IMR-90 (cell line): ENCODE data around the gene PMEPA1. TPM values are rescaled to one million over a fixed set of nuclear protein-coding genes. Genes with fewer than 3 reads are reported as not detected.

Source experiments
- ATAC-seq: fragments of 200-7000 bp; cut with Tn5 transposase; 2 replicates; pipeline ENCODE4 v1.9.1; 2020; ENCODE audit warnings: low read depth, mild to moderate bottlenecking, moderate library complexity
- BruUV-seq: library from RNA; stranded (reverse); fragments of 400-500 nt; replicated peaks from 2 replicates; lab custom pipeline; 2021; lab: Mats Ljungman, UMichigan
- CTCF ChIA-PET: fragments of 300-600 bp; formaldehyde crosslinking; extraction: SDS; loops from one replicate; lab custom pipeline; 2021; ENCODE audit warnings: antibody characterized with exemption; lab: Yijun Ruan, JAX
- POLR2A ChIA-PET: fragments of 300-600 bp; sonication (Branson Sonifier 250); formaldehyde crosslinking; loops from one replicate; lab custom pipeline; 2022; ENCODE audit warnings: antibody characterized with exemption; ENCODE audit not compliant: unreplicated experiment; lab: Charles Lee
- DNase-seq: peaks from one replicate; pipeline ENCODE4 v3.0.0; 2013
- H2AFZ ChIP-seq: replicated peaks from 2 replicates; pipeline ENCODE3; 2013; ENCODE audit warnings: low read length, mild to moderate bottlenecking; ENCODE audit not compliant: poor library complexity
- H2AK5ac ChIP-seq: 2 replicates; pipeline ENCODE4 v1.6.1; 2013; ENCODE audit warnings: low read depth, low read length, inconsistent platforms
- H2AK9ac ChIP-seq: replicated peaks from 2 replicates; pipeline ENCODE3; 2013; ENCODE audit warnings: mild to moderate bottlenecking, low read depth, low read length, moderate library complexity; ENCODE audit not compliant: poor library complexity
- H2BK120ac ChIP-seq: 2 replicates; pipeline ENCODE4 v1.6.1; 2013; ENCODE audit warnings: low read depth, low read length, inconsistent platforms
- H2BK15ac ChIP-seq: 3 replicates; pipeline ENCODE4 v1.6.1; 2013; ENCODE audit warnings: low read depth, low read length, inconsistent platforms
- H2BK20ac ChIP-seq: 2 replicates; pipeline ENCODE4 v1.6.1; 2013; ENCODE audit warnings: low read depth, mild to moderate bottlenecking, inconsistent platforms, low read length, moderate library complexity
- H2BK5ac ChIP-seq: 2 replicates; pipeline ENCODE4 v1.6.1; 2013; ENCODE audit warnings: mild to moderate bottlenecking, low read depth, low read length, inconsistent platforms; ENCODE audit not compliant: poor library complexity, severe bottlenecking
- H3K14ac ChIP-seq: replicated peaks from 2 replicates; pipeline ENCODE4 v1.6.1; 2013; ENCODE audit warnings: low read depth, low read length, inconsistent platforms
- H3K18ac ChIP-seq: 2 replicates; pipeline ENCODE4 v1.6.1; 2013; ENCODE audit warnings: low read depth, low read length, control low read depth
- H3K23ac ChIP-seq: 2 replicates; pipeline ENCODE4 v1.6.1; 2013; ENCODE audit warnings: low read depth, low read length, inconsistent platforms
- H3K27ac ChIP-seq: 2 replicates; pipeline ENCODE4 v1.5.1; 2013; ENCODE audit warnings: mild to moderate bottlenecking, control low read depth, low read length; ENCODE audit not compliant: insufficient read depth
- H3K27me3 ChIP-seq: 2 replicates; pipeline ENCODE4 v1.6.1; 2013; ENCODE audit warnings: low read length; ENCODE audit not compliant: control insufficient read depth, insufficient read depth
- H3K36me3 ChIP-seq: 2 replicates; pipeline ENCODE4 v1.6.1; 2013; ENCODE audit warnings: low read length, mixed read lengths; ENCODE audit not compliant: control insufficient read depth, insufficient read depth
- H3K4ac ChIP-seq: 2 replicates; pipeline ENCODE4 v1.6.1; 2013; ENCODE audit warnings: low read depth, low read length, inconsistent platforms
- H3K4me1 ChIP-seq: 2 replicates; pipeline ENCODE4 v1.6.1; 2013; ENCODE audit warnings: low read length, mixed read lengths; ENCODE audit not compliant: control insufficient read depth, insufficient read depth
- H3K4me2 ChIP-seq: 2 replicates; pipeline ENCODE4 v1.6.1; 2013; ENCODE audit warnings: low read depth, mild to moderate bottlenecking, control low read depth, low read length, moderate library complexity
- H3K4me3 ChIP-seq: 2 replicates; pipeline ENCODE4 v1.5.1; 2013; ENCODE audit warnings: low read depth, mild to moderate bottlenecking, control low read depth, low read length, moderate library complexity; ENCODE audit not compliant: insufficient read depth
- H3K56ac ChIP-seq: 2 replicates; pipeline ENCODE4 v1.6.1; 2013; ENCODE audit warnings: low read length, inconsistent platforms; ENCODE audit not compliant: insufficient read depth; ENCODE audit errors: extremely low read depth
- H3K79me1 ChIP-seq, 2 experiments: 2 replicates each; pipeline ENCODE4 v1.6.1; 2013; ENCODE audit warnings: low read length in 2 of 2, inconsistent platforms in 1 of 2, low read depth in 1 of 2
- H3K9ac ChIP-seq: 2 replicates; pipeline ENCODE4 v1.6.1; 2013; ENCODE audit warnings: low read depth, low read length, control low read depth
- H3K9me1 ChIP-seq: 2 replicates; pipeline ENCODE4 v1.6.1; 2013; ENCODE audit warnings: low read length, inconsistent platforms; ENCODE audit not compliant: insufficient read depth
- H3K9me3 ChIP-seq: 2 replicates; pipeline ENCODE4 v1.6.1; 2013; ENCODE audit warnings: low read length; ENCODE audit not compliant: control insufficient read depth, insufficient read depth
- H4K20me1 ChIP-seq: 2 replicates; pipeline ENCODE4 v1.6.1; 2013; ENCODE audit warnings: low read length, inconsistent platforms; ENCODE audit not compliant: insufficient read depth
- H4K5ac ChIP-seq: 2 replicates; pipeline ENCODE4 v1.6.1; 2013; ENCODE audit warnings: mild to moderate bottlenecking, low read depth, low read length, control low read depth
- H4K8ac ChIP-seq, 2 experiments: 2 replicates each; pipeline ENCODE4 v1.6.1; 2013; ENCODE audit warnings: low read depth in 2 of 2, low read length in 2 of 2, control low read depth in 1 of 2, inconsistent platforms in 1 of 2
- H4K91ac ChIP-seq: 2 replicates; pipeline ENCODE4 v1.6.1; 2013; ENCODE audit warnings: low read depth, low read length, inconsistent platforms; ENCODE audit not compliant: insufficient read depth
- RAD21 ChIP-seq: IDR thresholded peaks from 2 replicates; pipeline ENCODE4 v1.6.1; 2012; ENCODE audit warnings: low read length, improper control_type of control experiment
- WGBS, 2 experiments: methylation state at CpG; one replicate each; pipeline versions ENCODE4 v1.1.5 to v1.1.7; 2013; ENCODE audit warnings: missing lambda C conversion rate in 2 of 2; ENCODE audit not compliant: insufficient read length in 1 of 2; ENCODE audit errors: extremely low coverage in 2 of 2; 5-methylcytosine and 5-hydroxymethylcytosine counted together
- dilution Hi-C: fragments of 300-500 bp; cut with HindIII; formaldehyde crosslinking; loops from one replicate; pipeline ENCODE4 v1.14.3; 2018; ENCODE audit warnings: low sequenced_read_pairs; ENCODE audit not compliant: unreplicated experiment
- in situ Hi-C: fragments of 300-500 bp; cut with MboI; formaldehyde crosslinking; loops from 3 replicates; pipeline ENCODE4 v1.14.3; 2019; ENCODE audit warnings: low sequenced_read_pairs, inconsistent platforms, mixed read lengths
- intact Hi-C: fragments of 100-400 bp; cut with micrococcal nuclease; formaldehyde crosslinking; loops from 2 replicates; pipeline ENCODE4 v1.10.0; 2022
- polyA plus RNA-seq, 3 experiments: library from polyadenylated mRNA; depleted of rRNA; stranded (reverse); fragments of >200 nt; gene quantifications; 2 replicates each; pipeline ENCODE4 v1.2.3, GENCODE V29; 2012; ENCODE audit warnings: low replicate concordance in 1 of 3
- total RNA-seq: library from RNA; depleted of rRNA; stranded (reverse); fragments of >200 nt; gene quantifications from 2 replicates; pipeline ENCODE4 v1.2.3, GENCODE V29; 2012

PMEPA1 gene
- total and polyA plus RNA-seq, 2 of the 4 experiments (the other 2 are of a cell fraction), result 2.0 to 6.9 TPM

- no peak overlapping the region for H3K56ac ChIP-seq
- H3K36me3 ChIP-seq, result no peaks in the 10 kb centered on the region
- no peak overlapping the region for H4K91ac ChIP-seq
- no peak overlapping the region for H2BK20ac ChIP-seq
- dilution Hi-C loops, result no loop called here
- H3K4ac ChIP-seq, result no peak overlapping the region
- H3K18ac ChIP-seq, result no peak overlapping the region
- H3K9me1 ChIP-seq, result peaks cover 3% of the 10 kb centered on the region; the same call in 1 of the 2 replicates
- H4K5ac ChIP-seq, result no peak overlapping the region
- no peak overlapping the region for H4K8ac ChIP-seq
- peaks cover 15 to 26% of the 10 kb centered on the region in 2 experiments for H3K79me1 ChIP-seq
- peaks cover 57% of the 10 kb centered on the region for H4K20me1 ChIP-seq
- no peak overlapping the region for H2BK15ac ChIP-seq
- in situ Hi-C loops, result loop anchor here (25.0 kb wide), 1 partner anchor 1358 kb away; the partner anchor contains the start of genes ATP5F1E and PRELID3B
- no peak overlapping the region for H3K27ac ChIP-seq
- TF ChIP-seq RAD21, result no peak
- no peak for ATAC-seq
- intact Hi-C loops, result no loop called here
- no peak overlapping the region for H2AFZ ChIP-seq
- no peak overlapping the region for H3K23ac ChIP-seq
- ChIA-PET CTCF (no interaction called here), POLR2A (no interaction called here)
- no peaks in the 10 kb centered on the region for H3K27me3 ChIP-seq
- 100% methylated on average over 1 of the region's 6 CpGs; no CpG with 5 or more reads in 1 of the 2 experiments for WGBS, 2 experiments
- H2BK120ac ChIP-seq, result no peak overlapping the region
- H3K9me3 ChIP-seq, result no peaks in the 10 kb centered on the region
- H3K4me3 ChIP-seq, result no peak overlapping the region
- no TSS peak for BruUV-seq
- DNase-seq, result no peak
- no peak overlapping the region for H3K4me2 ChIP-seq
- H2AK5ac ChIP-seq, result no peak overlapping the region
- H3K4me1 ChIP-seq, result no peaks in the 10 kb centered on the region
- no peak overlapping the region for H3K9ac ChIP-seq
- H3K14ac ChIP-seq, result no peak overlapping the region
- no peak overlapping the region for H2BK5ac ChIP-seq
- no peak overlapping the region for H2AK9ac ChIP-seq
Measured at GRCh38 chr20:57679113-57679512, 30.7 kb downstream of the PMEPA1 start.
